HS-27A (cell line): ENCODE data around the gene MAD1L1.
"Not testable (repeated sequence)": the region's sequence is repeated elsewhere in the genome, so short reads cannot be mapped to it uniquely, and the experiment has no call there.

Source experiments
- DNase-seq: peaks from one replicate; pipeline ENCODE4 v3.0.0-alpha.2; 2012; ENCODE audit warnings: low read depth, missing footprints

Gene MAD1L1

GRCh38 chr7:1864161-1864940 lies 368.4 kb downstream of the MAD1L1 start:
- DNase-seq: no peak

GRCh38 chr7:1863091-1863900 lies 369.4 kb downstream of the MAD1L1 start:
- DNase-seq: no peak

DNA sequence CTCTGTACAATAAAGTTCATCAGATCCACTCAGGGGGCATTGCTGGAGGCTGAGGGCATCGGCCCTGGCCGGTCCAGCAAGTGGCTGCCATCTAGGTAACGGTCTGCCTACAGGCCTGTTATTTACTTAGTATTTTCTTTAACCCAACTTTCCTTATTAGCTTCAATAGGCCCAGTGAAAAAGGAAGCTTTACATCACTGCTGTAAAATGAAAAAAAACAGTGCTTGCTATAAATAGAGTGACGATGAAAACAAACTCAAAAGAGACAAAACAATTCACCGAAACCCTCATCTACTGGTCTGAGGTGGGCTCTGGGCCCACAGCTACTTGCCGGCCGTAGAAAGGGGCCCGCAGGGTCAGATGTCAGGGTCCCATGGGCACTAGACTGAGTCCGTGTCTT lies 370.2 kb downstream of the MAD1L1 start:
- no peak for DNase-seq

DNA sequence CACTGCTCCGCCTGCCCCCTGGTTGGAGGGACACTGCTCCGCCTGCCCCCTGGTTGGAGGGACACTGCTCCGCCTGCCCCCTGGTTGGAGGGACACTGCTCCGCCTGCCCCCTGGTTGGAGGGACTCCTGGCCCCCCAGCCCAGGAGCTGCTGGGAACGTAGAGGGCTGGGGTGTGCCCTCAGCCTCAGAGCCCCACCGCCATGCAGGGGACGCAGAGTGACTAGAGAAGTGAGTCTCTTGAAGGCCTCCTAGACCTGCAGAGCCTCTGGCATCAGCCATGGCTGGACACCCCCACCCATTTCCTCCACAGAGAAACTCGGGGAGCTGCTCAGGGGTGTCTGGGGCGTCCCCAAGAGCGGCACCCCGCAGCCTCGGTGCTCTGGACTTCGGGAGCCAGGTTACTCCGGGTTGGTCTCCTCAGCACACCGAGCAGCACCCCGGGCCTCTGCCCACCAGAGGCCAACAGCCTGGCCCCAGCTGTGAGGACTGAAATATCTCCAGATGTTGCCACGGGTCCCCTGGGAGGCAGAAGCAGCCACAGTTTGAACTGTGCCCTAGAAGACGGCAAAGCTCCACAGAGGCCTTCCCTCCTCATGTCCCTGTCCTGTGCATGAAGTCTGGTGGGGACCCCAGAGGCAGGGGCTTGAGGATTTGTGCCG lies 370.8 kb downstream of the MAD1L1 start:
- no peak for DNase-seq

DNA sequence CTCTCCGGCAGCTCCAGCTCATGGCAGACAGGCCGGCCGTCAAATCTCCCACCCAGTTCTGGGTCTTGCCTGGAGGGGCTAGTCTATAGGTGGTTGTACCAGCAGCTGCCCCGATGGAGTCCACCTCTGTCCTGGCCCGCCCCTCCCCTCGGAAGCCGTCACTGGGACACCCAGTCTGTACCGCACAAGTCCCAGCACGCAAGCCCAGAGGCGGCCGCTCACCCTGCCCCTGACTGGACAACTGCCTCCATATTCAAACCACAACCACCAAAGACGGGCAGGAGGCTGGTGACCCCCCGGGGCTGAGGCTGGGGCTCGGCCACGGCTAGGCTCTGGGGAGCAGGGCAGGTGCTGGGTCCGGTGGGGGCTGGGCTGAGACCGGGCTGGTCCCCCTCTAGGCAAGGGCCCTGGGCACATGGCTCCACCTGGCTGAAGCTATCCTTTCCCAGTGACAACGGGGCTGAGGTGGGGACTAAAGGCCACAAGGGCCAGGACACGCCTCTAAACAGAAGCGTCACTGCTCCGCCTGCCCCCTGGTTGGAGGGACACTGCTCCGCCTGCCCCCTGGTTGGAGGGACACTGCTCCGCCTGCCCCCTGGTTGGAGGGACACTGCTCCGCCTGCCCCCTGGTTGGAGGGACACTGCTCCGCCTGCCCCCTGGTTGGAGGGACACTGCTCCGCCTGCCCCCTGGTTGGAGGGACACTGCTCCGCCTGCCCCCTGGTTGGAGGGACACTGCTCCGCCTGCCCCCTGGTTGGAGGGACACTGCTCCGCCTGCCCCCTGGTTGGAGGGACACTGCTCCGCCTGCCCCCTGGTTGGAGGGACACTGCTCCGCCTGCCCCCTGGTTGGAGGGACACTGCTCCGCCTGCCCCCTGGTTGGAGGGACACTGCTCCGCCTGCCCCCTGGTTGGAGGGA lies 371.6 kb downstream of the MAD1L1 start:
- DNase-seq: not testable (repeated sequence)

- no peak for DNase-seq
Observed at GRCh38 chr7:1859266-1860035, 373.3 kb downstream of the MAD1L1 start.

DNA sequence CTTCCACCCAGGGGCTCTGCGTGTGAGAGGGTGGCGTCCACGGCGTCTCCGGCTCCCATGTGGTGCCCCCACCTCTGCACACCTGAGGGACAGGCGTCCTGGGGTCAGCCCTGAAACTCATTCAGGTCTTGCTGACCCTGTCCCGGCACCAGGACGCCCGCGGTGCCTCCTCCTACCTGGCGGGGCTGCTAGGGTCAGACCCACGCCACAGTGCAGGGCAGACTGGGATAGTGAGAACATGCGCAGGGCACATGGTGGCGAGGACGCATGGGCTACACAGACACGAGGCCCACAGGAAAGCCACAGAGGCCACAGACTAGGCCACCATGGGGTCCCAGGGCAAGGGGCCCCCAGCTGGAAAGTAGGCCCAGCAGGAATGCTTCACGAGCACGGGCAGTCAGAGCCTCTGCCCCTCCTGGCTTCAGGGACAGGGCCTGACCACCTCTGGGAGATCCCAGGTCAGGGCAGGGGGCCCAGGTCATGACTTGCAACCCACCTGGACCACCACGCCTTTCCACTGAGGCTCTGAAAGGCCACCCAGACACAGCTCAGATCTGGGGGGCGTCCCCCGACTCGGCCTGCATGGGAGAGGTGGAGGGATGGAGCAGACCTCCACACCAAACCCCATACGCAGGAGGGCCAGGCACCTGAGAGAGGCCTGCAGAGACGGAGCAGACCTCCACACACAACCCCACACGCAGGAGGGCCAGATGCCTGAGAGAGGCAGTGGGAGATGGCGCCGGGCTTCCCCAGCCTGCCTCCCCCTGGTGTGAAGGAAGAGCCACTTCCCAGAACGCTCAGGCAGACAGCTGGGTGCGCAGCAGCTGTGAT lies 374.1 kb downstream of the MAD1L1 start:
- no peak for DNase-seq

- no peak for DNase-seq
Observed at GRCh38 chr7:1857487-1858421, 375.0 kb downstream of the MAD1L1 start.

DNA sequence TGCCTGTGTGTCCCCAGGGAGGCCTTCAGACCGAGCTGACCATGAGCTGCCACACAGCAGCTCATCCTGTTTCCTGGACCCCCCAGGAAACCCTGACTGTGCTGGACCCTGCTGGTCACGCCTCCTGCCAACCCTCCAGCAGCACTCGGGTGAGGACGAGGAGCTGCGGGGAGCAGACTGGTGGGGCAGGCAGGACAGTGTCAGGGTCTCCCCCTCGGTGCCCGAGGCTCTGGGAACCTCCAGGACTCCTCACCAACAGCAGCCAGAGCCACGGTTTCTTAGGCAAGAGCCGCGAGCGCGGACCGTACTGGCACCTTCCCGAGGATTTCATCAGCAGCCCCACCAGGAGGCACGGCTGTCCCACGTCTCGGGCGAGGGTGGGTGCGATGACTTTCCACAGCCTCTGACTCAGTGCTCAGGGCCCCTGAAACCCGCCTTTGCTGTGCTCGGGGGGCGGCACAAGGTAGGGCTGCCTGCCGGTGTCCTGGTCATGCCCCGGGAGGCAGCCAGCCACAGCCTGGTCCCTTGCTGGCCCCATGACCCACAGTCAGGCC lies 375.8 kb downstream of the MAD1L1 start:
- no peak for DNase-seq

DNA sequence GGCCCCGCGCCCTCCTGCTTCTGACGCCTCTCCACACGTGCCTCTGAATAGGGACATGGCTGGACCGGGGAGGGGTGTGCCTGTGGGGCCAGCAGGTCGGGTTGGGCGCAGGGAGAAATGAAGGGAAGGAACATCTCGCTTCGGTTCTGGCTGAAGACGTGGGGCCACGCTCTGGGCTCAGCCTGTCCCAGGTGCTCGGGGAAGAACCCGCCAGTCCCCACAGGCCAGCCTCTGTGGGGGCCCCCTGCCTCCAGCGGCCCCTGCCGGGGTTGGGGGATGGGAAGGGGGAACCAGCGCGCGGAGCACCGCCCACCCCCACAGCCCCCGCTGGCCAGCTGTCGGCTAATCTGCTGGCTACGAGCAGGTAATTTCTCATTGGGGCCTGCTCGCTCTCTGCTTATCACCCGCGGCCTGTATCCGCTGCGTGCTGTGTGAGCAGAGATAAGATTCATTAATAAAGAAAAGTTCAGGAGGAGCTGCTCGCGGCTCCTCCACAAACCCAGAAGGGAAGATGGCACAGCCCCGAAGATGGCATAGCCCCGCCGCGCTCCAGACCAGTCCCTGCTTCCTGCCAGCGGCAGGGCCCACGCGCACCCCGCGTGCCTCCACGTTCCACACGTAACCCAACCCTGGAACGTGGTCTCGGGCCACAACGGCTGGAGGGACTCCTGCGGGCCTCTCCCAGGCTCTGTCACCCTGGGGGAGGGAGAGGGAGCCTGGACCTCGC lies 376.4 kb downstream of the MAD1L1 start:
- no peak for DNase-seq

DNA sequence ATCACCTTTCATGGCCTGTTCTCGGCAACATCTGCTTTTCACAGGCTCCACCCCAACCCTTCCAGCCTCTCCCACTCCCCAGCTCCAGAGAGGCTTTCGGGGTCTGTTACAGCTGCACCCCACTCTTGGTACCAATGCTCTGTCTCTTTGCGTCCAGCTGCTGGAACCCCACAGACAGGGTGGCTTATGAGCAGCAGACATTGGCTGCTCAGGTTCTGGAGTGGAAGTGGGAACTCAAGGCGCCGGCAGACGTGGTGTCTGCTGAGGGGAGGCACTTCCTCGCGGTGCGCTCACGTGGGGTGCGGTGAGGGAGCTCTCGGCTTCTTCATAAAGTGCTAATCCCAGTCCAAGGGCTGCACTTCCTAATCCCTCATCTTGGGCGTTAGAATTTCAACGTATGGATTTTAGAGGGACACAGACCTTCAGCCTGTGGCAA lies 377.0 kb downstream of the MAD1L1 start:
- DNase-seq: no peak

DNA sequence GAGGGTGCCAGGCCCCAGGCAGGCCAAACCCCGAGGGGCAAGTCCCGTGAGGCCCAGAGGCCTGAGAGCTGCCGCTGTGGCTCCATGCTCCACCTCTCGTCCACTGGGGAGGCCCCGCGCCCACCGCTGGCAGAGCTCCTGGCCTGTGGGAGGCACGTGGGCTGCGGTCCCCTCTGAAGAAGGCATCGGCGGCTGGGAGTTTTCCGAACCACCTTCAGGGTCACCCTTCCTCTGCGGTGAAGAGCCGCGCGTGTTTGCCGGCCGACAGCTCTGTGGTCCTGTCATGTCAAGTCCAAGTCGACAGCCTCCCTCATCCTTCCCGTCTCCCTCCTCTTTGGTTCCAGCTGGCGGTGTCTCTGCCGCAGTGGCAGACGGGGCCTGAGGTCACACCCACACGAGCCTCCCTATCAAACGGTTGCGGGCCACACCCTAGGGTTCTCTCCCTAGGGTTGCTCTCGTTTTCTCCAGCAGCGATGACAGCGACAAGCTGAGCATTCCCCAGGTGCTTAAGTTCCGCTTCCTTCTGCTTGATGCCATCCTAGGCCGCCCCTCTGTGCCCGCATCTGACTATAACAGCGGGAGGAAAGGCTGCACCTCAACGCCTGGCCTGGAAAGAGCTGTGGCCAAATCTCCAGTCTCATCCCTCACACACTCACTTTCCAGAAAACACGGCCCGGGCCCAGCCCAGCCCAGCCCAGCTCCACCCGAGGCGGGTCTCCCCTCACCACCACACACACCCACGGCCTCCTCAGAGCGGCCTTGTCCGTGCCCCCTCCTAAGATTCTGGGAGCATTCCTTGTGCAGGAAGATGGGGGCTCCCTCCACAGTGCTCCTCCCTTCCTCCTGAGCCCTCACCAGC lies 377.6 kb downstream of the MAD1L1 start:
- DNase-seq: no peak

DNA sequence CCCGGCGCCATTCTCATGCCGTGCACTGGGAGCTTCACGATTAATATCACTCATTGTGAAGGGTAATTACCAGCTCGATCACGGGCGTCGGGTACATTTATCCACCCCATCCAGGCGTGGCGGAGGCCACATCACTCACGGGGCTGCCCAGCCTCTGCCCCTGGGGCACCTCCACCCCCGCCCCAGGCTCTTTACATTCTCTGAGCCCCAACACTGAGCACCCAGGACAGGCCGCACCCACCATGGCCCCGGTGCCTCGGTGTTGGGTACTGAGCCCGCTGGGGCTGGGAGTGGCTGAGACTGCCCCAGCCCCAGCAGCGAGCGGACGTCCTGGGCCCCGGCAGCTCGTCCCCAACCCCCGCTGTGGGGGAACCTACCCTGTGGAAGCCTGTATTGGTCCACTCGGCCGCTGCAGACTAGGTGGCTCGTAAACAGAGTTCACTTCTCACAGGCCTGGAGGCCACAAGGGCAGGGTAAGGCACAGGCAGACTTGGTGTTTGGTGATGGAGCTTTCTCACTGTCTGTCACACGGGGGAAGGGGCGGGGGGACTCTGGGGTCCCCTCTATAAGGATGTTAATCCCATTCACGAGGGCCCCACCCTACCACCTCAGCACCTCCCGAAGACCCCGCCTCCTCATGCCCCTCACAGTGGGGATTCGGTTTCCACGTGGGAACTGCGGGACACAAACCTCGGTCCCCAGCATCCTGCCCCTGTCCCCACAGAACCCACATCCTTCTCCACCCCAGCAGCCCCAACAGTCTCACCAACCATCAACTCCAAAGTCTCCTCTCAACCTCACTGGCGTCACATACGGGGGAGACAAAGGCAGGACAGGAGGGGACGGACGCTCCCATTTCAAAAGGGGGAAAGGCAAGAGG lies 378.5 kb downstream of the MAD1L1 start:
- no peak for DNase-seq

DNA sequence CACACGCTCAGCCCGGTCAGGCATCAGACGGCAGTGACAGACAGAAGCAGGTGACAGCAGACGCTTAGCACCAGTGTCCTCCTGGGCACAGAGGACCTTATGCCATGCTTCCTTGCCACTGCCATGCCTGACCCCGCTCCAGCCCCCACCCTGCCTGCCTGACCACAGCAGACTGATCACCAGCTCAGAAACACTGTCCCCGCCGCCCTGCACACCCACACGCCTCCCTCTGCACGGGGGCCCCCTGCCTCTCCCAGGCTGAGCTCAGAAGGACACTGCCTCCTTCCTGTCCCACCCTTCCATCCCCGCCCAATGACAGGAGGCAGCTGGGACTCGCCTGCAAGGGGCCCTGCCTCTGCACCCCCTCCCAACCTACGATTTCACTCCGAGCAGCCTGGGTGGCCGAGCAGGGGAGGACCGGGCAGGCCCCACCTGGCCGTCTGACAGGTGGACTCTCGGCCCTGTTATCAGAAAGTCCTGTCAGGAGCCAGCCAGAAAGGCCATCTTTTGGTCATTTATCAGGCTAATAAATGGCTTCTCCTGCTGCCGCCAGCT lies 379.2 kb downstream of the MAD1L1 start:
- no peak for DNase-seq
